ENCODE data around the gene SPAG16.

Gene SPAG16

GRCh38 chr2:214379227-214379626, 1095.0 kb downstream of the SPAG16 start:
- Histone ChIP-seq H3K4me3 (IDR thresholded peaks at IDR 0.05; ENCODE audit: insufficient read depth, low read depth, low read length) (no peak overlapping the region), H3K27me3 (ENCODE audit: insufficient read depth, low read depth) (no peaks in the 10 kb centered on the region), H3K36me3 (ENCODE audit: insufficient read depth) (no peaks in the 10 kb centered on the region), H3K9ac (no peak overlapping the region), H3K27ac (no peak overlapping the region), H3K4me2 (no peak overlapping the region), H4K20me1 (ENCODE audit: insufficient read depth) (no peaks in the 10 kb centered on the region), H2AFZ (ENCODE audit: low read depth) (no peak overlapping the region), H3K79me2 (ENCODE audit: insufficient read depth, low read depth) (no peaks in the 10 kb centered on the region), H3K4me1 (ENCODE audit: low read depth, poor library complexity, severe bottlenecking) (no peaks in the 10 kb centered on the region)
- no peak for TF ChIP-seq CTCF (conservative IDR thresholded peaks at IDR 0.05; ENCODE audit: low read depth, low read length)

GRCh38 chr2:214380681-214381080, 1096.4 kb downstream of the SPAG16 start:
- TF ChIP-seq CTCF (conservative IDR thresholded peaks at IDR 0.05; ENCODE audit: low read depth, low read length), result no peak
- no peak overlapping the region for H3K4me3 ChIP-seq (IDR thresholded peaks at IDR 0.05; ENCODE audit: insufficient read depth, low read depth, low read length)
- H3K4me1 ChIP-seq (ENCODE audit: low read depth, poor library complexity, severe bottlenecking), result no peaks in the 10 kb centered on the region
- no peak overlapping the region for H2AFZ ChIP-seq (ENCODE audit: low read depth)
- no peak overlapping the region for H3K4me2 ChIP-seq
- H3K9ac ChIP-seq, result no peak overlapping the region
- no peaks in the 10 kb centered on the region for H3K79me2 ChIP-seq (ENCODE audit: insufficient read depth, low read depth)
- H3K27ac ChIP-seq, result no peak overlapping the region
- H4K20me1 ChIP-seq (ENCODE audit: insufficient read depth), result no peaks in the 10 kb centered on the region
- no peaks in the 10 kb centered on the region for H3K27me3 ChIP-seq (ENCODE audit: insufficient read depth, low read depth)
- no peaks in the 10 kb centered on the region for H3K36me3 ChIP-seq (ENCODE audit: insufficient read depth)

GRCh38 chr2:214382229-214382628, 1098.0 kb downstream of the SPAG16 start:
- H3K27ac ChIP-seq, result no peak overlapping the region
- no peak overlapping the region for H3K9ac ChIP-seq
- H3K4me3 ChIP-seq (IDR thresholded peaks at IDR 0.05; ENCODE audit: insufficient read depth, low read depth, low read length), result no peak overlapping the region
- no peaks in the 10 kb centered on the region for H4K20me1 ChIP-seq (ENCODE audit: insufficient read depth)
- H3K36me3 ChIP-seq (ENCODE audit: insufficient read depth), result no peaks in the 10 kb centered on the region
- no peaks in the 10 kb centered on the region for H3K4me1 ChIP-seq (ENCODE audit: low read depth, poor library complexity, severe bottlenecking)
- no peak for TF ChIP-seq CTCF (conservative IDR thresholded peaks at IDR 0.05; ENCODE audit: low read depth, low read length)
- H3K27me3 ChIP-seq (ENCODE audit: insufficient read depth, low read depth), result no peaks in the 10 kb centered on the region
- no peaks in the 10 kb centered on the region for H3K79me2 ChIP-seq (ENCODE audit: insufficient read depth, low read depth)
- no peak overlapping the region for H3K4me2 ChIP-seq
- no peak overlapping the region for H2AFZ ChIP-seq (ENCODE audit: low read depth)

- no peak overlapping the region for H3K4me3 ChIP-seq (IDR thresholded peaks at IDR 0.05; ENCODE audit: insufficient read depth, low read depth, low read length)
- no peaks in the 10 kb centered on the region for H4K20me1 ChIP-seq (ENCODE audit: insufficient read depth)
- H3K79me2 ChIP-seq (ENCODE audit: insufficient read depth, low read depth), result no peaks in the 10 kb centered on the region
- H3K27ac ChIP-seq, result no peak overlapping the region
- H2AFZ ChIP-seq (ENCODE audit: low read depth), result no peak overlapping the region
- TF ChIP-seq CTCF (conservative IDR thresholded peaks at IDR 0.05; ENCODE audit: low read depth, low read length), result no peak
- H3K4me2 ChIP-seq, result no peak overlapping the region
- H3K27me3 ChIP-seq (ENCODE audit: insufficient read depth, low read depth), result no peaks in the 10 kb centered on the region
- H3K36me3 ChIP-seq (ENCODE audit: insufficient read depth), result no peaks in the 10 kb centered on the region
- no peak overlapping the region for H3K9ac ChIP-seq
- H3K4me1 ChIP-seq (ENCODE audit: low read depth, poor library complexity, severe bottlenecking), result no peaks in the 10 kb centered on the region
Observed at GRCh38 chr2:214386720-214387119, 1102.5 kb downstream of the SPAG16 start.

All from KMS-11 (cell line).